Tibial nerve (tissue), 3 donors: ENCODE measurements around the gene MALRD1.

Experiments
- POLR2A ChIP-seq, 2 donors: fragments of 450-650 bp; IDR thresholded peaks; one replicate each; pipeline ENCODE4 v1.6.1; 2017; ENCODE audit warnings: antibody characterized with exemption in 2 of 2, mild to moderate bottlenecking in 2 of 2, moderate library complexity in 2 of 2
- TF ChIP-seq, protein P1 (sequence below), 5 experiments: fragments of 200-600 bp in 3 of 5; fragments of 450-650 bp in 2 of 5; sonication (generic) in 3 of 5; IDR thresholded peaks; one replicate each; pipeline ENCODE4 v1.5.1; 2016 to 2019; ENCODE audit warnings: antibody characterized with exemption in 5 of 5, mild to moderate bottlenecking in 3 of 5, moderate library complexity in 2 of 5

DNA sequence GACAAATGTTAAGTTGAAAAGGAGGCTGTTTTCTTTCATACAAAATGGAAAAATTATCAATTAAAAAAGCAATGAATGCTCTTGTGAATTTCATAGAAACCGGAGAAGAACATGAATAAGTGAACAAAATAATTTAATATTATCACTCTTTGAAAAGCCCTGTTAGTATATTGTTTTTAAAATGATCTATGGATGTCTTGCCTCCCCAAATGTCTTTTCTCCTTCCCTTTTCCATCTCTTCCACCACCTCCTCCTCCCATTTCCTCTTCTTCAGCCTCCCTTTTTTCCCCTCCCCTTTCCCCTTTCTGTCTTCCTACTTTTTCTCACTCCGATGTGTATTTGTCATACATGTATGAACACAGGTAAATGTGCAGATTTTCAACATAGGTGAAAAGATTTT lies 234.7 kb downstream of the MALRD1 start:
- TF ChIP-seq, protein P1, sequence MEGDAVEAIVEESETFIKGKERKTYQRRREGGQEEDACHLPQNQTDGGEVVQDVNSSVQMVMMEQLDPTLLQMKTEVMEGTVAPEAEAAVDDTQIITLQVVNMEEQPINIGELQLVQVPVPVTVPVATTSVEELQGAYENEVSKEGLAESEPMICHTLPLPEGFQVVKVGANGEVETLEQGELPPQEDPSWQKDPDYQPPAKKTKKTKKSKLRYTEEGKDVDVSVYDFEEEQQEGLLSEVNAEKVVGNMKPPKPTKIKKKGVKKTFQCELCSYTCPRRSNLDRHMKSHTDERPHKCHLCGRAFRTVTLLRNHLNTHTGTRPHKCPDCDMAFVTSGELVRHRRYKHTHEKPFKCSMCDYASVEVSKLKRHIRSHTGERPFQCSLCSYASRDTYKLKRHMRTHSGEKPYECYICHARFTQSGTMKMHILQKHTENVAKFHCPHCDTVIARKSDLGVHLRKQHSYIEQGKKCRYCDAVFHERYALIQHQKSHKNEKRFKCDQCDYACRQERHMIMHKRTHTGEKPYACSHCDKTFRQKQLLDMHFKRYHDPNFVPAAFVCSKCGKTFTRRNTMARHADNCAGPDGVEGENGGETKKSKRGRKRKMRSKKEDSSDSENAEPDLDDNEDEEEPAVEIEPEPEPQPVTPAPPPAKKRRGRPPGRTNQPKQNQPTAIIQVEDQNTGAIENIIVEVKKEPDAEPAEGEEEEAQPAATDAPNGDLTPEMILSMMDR (IDR thresholded peaks at IDR 0.05), result no peak
- no peak for TF ChIP-seq POLR2A (IDR thresholded peaks at IDR 0.05)
